Naive thymus-derived CD4-positive, alpha-beta T cell (primary cell): ENCODE measurements around the gene GASK1A. TPM values are rescaled to one million over a fixed set of nuclear protein-coding genes. Genes with fewer than 3 reads are reported as not detected.

ENCODE experiments used
- ATAC-seq: fragments of 150-1000 bp; cut with Tn5 transposase; 2 replicates; pipeline ENCODE4 v1.10.0; 2021; ENCODE audit warnings: mild to moderate bottlenecking, moderate library complexity
- CTCF ChIA-PET: fragments of 350-600 bp; sonication (Branson Sonifier 250); formaldehyde crosslinking; loops from one replicate; lab custom pipeline; 2021; ENCODE audit warnings: antibody characterized with exemption; lab: Charles Lee
- POLR2A ChIA-PET: fragments of 350-600 bp; sonication (Branson Sonifier 250); formaldehyde crosslinking; loops from one replicate; lab custom pipeline; 2021; ENCODE audit warnings: antibody characterized with exemption, inconsistent platforms; lab: Charles Lee
- DNase-seq, 9 donors: peaks; one replicate each; pipeline versions ENCODE4 v3.0.0 to v3.0.0-alpha.2; 2020 to 2022; ENCODE audit warnings: mixed read lengths in 1 of 9
- H3K27ac ChIP-seq: one replicate; pipeline ENCODE4 v1.7.0; 2013; ENCODE audit warnings: mild to moderate bottlenecking, low read depth, low read length, moderate library complexity
- H3K27me3 ChIP-seq, 2 donors: one replicate each; pipeline ENCODE4 v1.7.0; 2013; ENCODE audit warnings: low read length in 2 of 2, mild to moderate bottlenecking in 2 of 2, moderate library complexity in 2 of 2; ENCODE audit not compliant: control insufficient read depth in 2 of 2, insufficient read depth in 2 of 2
- H3K36me3 ChIP-seq, 3 experiments: 1 replicate in 2 of 3; 2 replicates in 1 of 3; pipeline ENCODE4 v1.7.0; 2013; ENCODE audit warnings: low read length in 3 of 3, mild to moderate bottlenecking in 3 of 3, moderate library complexity in 1 of 3; ENCODE audit not compliant: insufficient read depth in 3 of 3, control insufficient read depth in 2 of 3
- H3K4me1 ChIP-seq, 2 donors: one replicate each; pipeline ENCODE4 v1.7.0; 2013; ENCODE audit warnings: low read length in 2 of 2, mild to moderate bottlenecking in 2 of 2, moderate library complexity in 1 of 2; ENCODE audit not compliant: control insufficient read depth in 2 of 2, insufficient read depth in 2 of 2
- H3K4me3 ChIP-seq: 2 replicates; pipeline ENCODE4 v1.7.0; 2013; ENCODE audit warnings: mild to moderate bottlenecking, low read length
- H3K9me3 ChIP-seq, 3 experiments: 1 replicate in 2 of 3; 2 replicates in 1 of 3; pipeline ENCODE4 v1.7.0; 2013; ENCODE audit warnings: low read length in 3 of 3; ENCODE audit not compliant: control insufficient read depth in 2 of 3
- H3K27ac Mint-ChIP-seq, 9 donors: one replicate each; pipeline ENCODE4 v1.8.0; 2020 to 2022; ENCODE audit warnings: mixed read lengths in 9 of 9, mild to moderate bottlenecking in 8 of 9, moderate library complexity in 5 of 9, inconsistent platforms in 2 of 9
- H3K27me3 Mint-ChIP-seq, 5 donors: one replicate each; pipeline ENCODE4 v1.8.0; 2021 to 2022; ENCODE audit warnings: mixed read lengths in 5 of 5, mild to moderate bottlenecking in 1 of 5
- H3K36me3 Mint-ChIP-seq, 5 donors: one replicate each; pipeline ENCODE4 v1.8.0; 2020 to 2022; ENCODE audit warnings: mixed read lengths in 5 of 5, mild to moderate bottlenecking in 3 of 5, inconsistent platforms in 1 of 5
- H3K4me1 Mint-ChIP-seq, 7 donors: one replicate each; pipeline ENCODE4 v1.8.0; 2020 to 2022; ENCODE audit warnings: mixed read lengths in 7 of 7, mild to moderate bottlenecking in 3 of 7, inconsistent platforms in 1 of 7
- H3K4me3 Mint-ChIP-seq, 10 donors: one replicate each; pipeline ENCODE4 v1.8.0; 2020 to 2022; ENCODE audit warnings: mild to moderate bottlenecking in 10 of 10, mixed read lengths in 10 of 10, moderate library complexity in 6 of 10, inconsistent platforms in 2 of 10
- H3K9me3 Mint-ChIP-seq, 11 donors: one replicate each; pipeline ENCODE4 v1.8.0; 2020 to 2022; ENCODE audit warnings: mixed read lengths in 11 of 11, mild to moderate bottlenecking in 4 of 11, inconsistent platforms in 1 of 11, moderate library complexity in 1 of 11
- intact Hi-C, 2 donors: fragments of 100-400 bp; cut with micrococcal nuclease; formaldehyde crosslinking; loops; one replicate each; pipeline ENCODE4 v1.15.1; 2023
- polyA plus RNA-seq, 2 donors: library from polyadenylated mRNA; unstranded; fragments of 300-500 nt; fragmentation: Illumina TruSeq; gene quantifications; one replicate each; pipeline ENCODE4 v1.2.3, GENCODE V29; 2021
- total RNA-seq, 6 experiments: library from RNA in 5 of 6; stranded (reverse) in 5 of 6; gene quantifications; 1 replicate in 5 of 6; 2 replicates in 1 of 6; pipeline ENCODE4 v1.2.3 and lab custom pipeline; 2021 to 2026

Gene GASK1A
- total and polyA plus RNA-seq, 7 experiments from 2014 or later = 0.20 to 0.24 (median 0.21) TPM; not detected in 4

- Histone ChIP-seq H3K27me3 (no peaks in the 10 kb centered on the region), H3K9me3 (no peaks in the 10 kb centered on the region), H3K4me3 (no peak overlapping the region), H3K27ac (no peak overlapping the region), H3K4me1 (no peaks in the 10 kb centered on the region), H3K36me3 (no peaks in the 10 kb centered on the region)
- peaks cover 0 to 2% (median 0%) of the 10 kb centered on the region in 5 donors for H3K27me3 Mint-ChIP-seq
- no peak overlapping the region for H3K4me3 Mint-ChIP-seq
- intact Hi-C loops = no loop called here
- H3K27ac Mint-ChIP-seq = no peak overlapping the region
- ChIA-PET CTCF (no interaction called here), POLR2A (no interaction called here)
- peaks cover 0 to 22% (median 0%) of the 10 kb centered on the region in 5 donors for H3K36me3 Mint-ChIP-seq
- DNase-seq (no peak), ATAC-seq (no peak)
- no peaks in the 10 kb centered on the region for H3K9me3 Mint-ChIP-seq
- H3K4me1 Mint-ChIP-seq = peaks cover 0 to 31% (median 27%) of the 10 kb centered on the region in 7 donors
Measured at GRCh38 chr3:43094381-43094780, 115.3 kb downstream of the GASK1A start.

- Mint-ChIP-seq H3K27me3 (peaks cover 0 to 2% (median 0%) of the 10 kb centered on the region in 5 donors), H3K9me3 (no peaks in the 10 kb centered on the region), H3K27ac (peak overlapping the region in 1 of 9 donors; percentile 67), H3K4me3 (no peak overlapping the region), H3K4me1 (peaks cover 0 to 31% (median 27%) of the 10 kb centered on the region in 7 donors), H3K36me3 (peaks cover 0 to 22% (median 0%) of the 10 kb centered on the region in 5 donors)
- no peaks in the 10 kb centered on the region for H3K27me3 ChIP-seq
- no peaks in the 10 kb centered on the region for H3K36me3 ChIP-seq
- ATAC-seq = no peak
- intact Hi-C loops = no loop called here
- H3K27ac ChIP-seq = no peak overlapping the region
- DNase-seq = no peak
- no peak overlapping the region for H3K4me3 ChIP-seq
- ChIA-PET CTCF (no interaction called here), POLR2A (no interaction called here)
- no peaks in the 10 kb centered on the region for H3K4me1 ChIP-seq
- no peaks in the 10 kb centered on the region for H3K9me3 ChIP-seq
Measured at GRCh38 chr3:43094851-43095250, 115.7 kb downstream of the GASK1A start.

GRCh38 chr3:43095370-43095769, 116.3 kb downstream of the GASK1A start:
- Histone ChIP-seq H3K27ac (no peak overlapping the region), H3K36me3 (no peaks in the 10 kb centered on the region), H3K27me3 (no peaks in the 10 kb centered on the region), H3K9me3 (no peaks in the 10 kb centered on the region), H3K4me1 (no peaks in the 10 kb centered on the region), H3K4me3 (no peak overlapping the region)
- ATAC-seq = no peak
- Mint-ChIP-seq H3K27me3 (peaks cover 0 to 2% (median 0%) of the 10 kb centered on the region in 5 donors), H3K27ac (peak overlapping the region in 1 of 9 donors; percentile 23), H3K4me3 (no peak overlapping the region), H3K36me3 (peaks cover 0 to 20% (median 0%) of the 10 kb centered on the region in 5 donors), H3K9me3 (no peaks in the 10 kb centered on the region), H3K4me1 (peaks cover 0 to 30% (median 23%) of the 10 kb centered on the region in 7 donors)
- POLR2A ChIA-PET = no interaction called here
- CTCF ChIA-PET = no interaction called here
- intact Hi-C loops = no loop called here
- DNase-seq = no peak

- ChIA-PET POLR2A (interaction anchor here (1.0 to 1.6 kb wide), 2 partner anchors 9 to 380 kb away, joined by 3 to 5 read pairs; partner anchors contain the start of gene POMGNT2), CTCF (interaction anchor here (1.3 kb wide), 1 partner anchor 9 kb away, joined by 4 read pairs; no protein-coding TSS in a partner anchor)
- H3K27me3 ChIP-seq = no peaks in the 10 kb centered on the region
- H3K27me3 Mint-ChIP-seq = peaks cover 0 to 2% (median 0%) of the 10 kb centered on the region in 5 donors
- H3K4me1 ChIP-seq = no peaks in the 10 kb centered on the region
- ATAC-seq (no peak), DNase-seq (no peak)
- intact Hi-C loops = no loop called here
- no peaks in the 10 kb centered on the region for H3K9me3 Mint-ChIP-seq
- no peak overlapping the region for H3K27ac Mint-ChIP-seq
- no peaks in the 10 kb centered on the region for H3K36me3 ChIP-seq
- H3K27ac ChIP-seq = no peak overlapping the region
- H3K4me3 Mint-ChIP-seq = no peak overlapping the region
- H3K4me3 ChIP-seq = no peak overlapping the region
- H3K36me3 Mint-ChIP-seq = peaks cover 0 to 19% (median 0%) of the 10 kb centered on the region in 5 donors
- peaks cover 0 to 34% (median 18%) of the 10 kb centered on the region in 7 donors for H3K4me1 Mint-ChIP-seq
- H3K9me3 ChIP-seq = no peaks in the 10 kb centered on the region
Measured at GRCh38 chr3:43096761-43097160, 117.7 kb downstream of the GASK1A start.

GRCh38 chr3:43097400-43098080, 118.4 kb downstream of the GASK1A start:
- ATAC-seq (no peak), DNase-seq (no peak)
- Mint-ChIP-seq H3K4me1 (peaks cover 0 to 34% (median 18%) of the 10 kb centered on the region in 7 donors), H3K27ac (no peak overlapping the region), H3K9me3 (no peaks in the 10 kb centered on the region), H3K36me3 (peaks cover 0 to 19% (median 0%) of the 10 kb centered on the region in 5 donors), H3K4me3 (no peak overlapping the region), H3K27me3 (peaks cover 0 to 2% (median 0%) of the 10 kb centered on the region in 5 donors)
- Histone ChIP-seq H3K9me3 (no peaks in the 10 kb centered on the region), H3K4me3 (no peak overlapping the region), H3K4me1 (no peaks in the 10 kb centered on the region), H3K27ac (no peak overlapping the region), H3K36me3 (no peaks in the 10 kb centered on the region), H3K27me3 (no peaks in the 10 kb centered on the region)
- intact Hi-C loops = no loop called here
- ChIA-PET CTCF (interaction anchor here (1.3 kb wide), 1 partner anchor 10 kb away, joined by 4 read pairs; no protein-coding TSS in a partner anchor), POLR2A (interaction anchor here (1.0 to 1.6 kb wide), 2 partner anchors 8 to 380 kb away, joined by 3 to 5 read pairs; partner anchors contain the start of gene POMGNT2)

GRCh38 chr3:43098761-43099160, 119.7 kb downstream of the GASK1A start:
- ChIA-PET POLR2A (no interaction called here), CTCF (no interaction called here)
- Histone ChIP-seq H3K27ac (no peak overlapping the region), H3K36me3 (no peaks in the 10 kb centered on the region), H3K27me3 (no peaks in the 10 kb centered on the region), H3K4me3 (no peak overlapping the region), H3K4me1 (no peaks in the 10 kb centered on the region), H3K9me3 (no peaks in the 10 kb centered on the region)
- Mint-ChIP-seq H3K36me3 (peaks cover 0 to 19% (median 0%) of the 10 kb centered on the region in 5 donors), H3K27me3 (peaks cover 0 to 2% (median 0%) of the 10 kb centered on the region in 5 donors), H3K27ac (peak overlapping the region in 1 of 9 donors; percentile 11), H3K4me3 (no peak overlapping the region), H3K4me1 (peaks cover 6 to 35% (median 14%) of the 10 kb centered on the region in 7 donors), H3K9me3 (no peaks in the 10 kb centered on the region)
- intact Hi-C loops = no loop called here
- DNase-seq (no peak), ATAC-seq (no peak)
